GM19328 (cell line): ENCODE data around the gene C22orf23.
A peak's percentile ranks its signal among the peaks of the same experiment; 100 is the strongest.

Source experiments
- ATAC-seq: cut with Tn5 transposase; IDR thresholded peaks from one replicate; pipeline ENCODE4 v1.9.1; 2021; ENCODE audit warnings: mild to moderate bottlenecking, moderate library complexity; ENCODE audit not compliant: unreplicated experiment

C22orf23 gene

DNA sequence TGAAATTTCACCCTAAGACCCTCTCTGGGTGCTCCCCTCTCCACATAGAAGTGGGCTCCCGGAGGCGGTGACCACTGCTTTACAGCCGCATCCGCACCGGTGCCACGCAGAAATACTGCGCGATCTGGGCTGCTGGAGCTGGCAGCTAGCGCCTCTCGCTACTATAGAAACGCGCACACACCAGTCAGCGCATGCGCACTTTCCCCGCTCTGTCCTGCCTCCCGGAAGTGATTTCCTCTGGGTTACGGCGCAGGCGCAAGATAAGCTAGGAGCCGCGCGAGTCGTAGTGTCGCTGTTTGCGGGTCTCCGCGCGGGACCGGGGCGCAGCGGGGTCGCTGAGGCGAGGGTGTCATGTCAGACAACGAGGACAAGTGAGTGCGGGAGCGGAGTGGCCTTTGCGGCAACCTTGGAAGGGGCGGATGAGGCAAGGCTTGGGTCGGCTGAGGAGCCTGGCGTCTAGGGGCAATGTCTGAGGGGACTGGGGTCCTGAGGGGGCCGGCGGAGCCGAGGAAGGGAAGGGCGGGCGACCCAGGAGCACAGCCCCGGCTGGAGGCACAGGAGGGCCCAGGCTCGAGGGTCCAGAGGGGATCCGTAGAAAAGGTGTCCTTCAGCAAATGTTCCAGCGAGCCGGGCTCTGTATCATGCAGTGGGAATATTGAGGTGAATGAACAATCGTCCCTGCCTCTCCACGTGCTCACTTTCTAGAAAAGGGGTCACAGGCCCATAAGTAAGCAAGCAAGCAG, at the start of gene C22orf23, which contains the start of gene POLR2F:
TSS of gene C22orf23 (minus strand) at position 165 of the 743 bp plus-strand sequence. CDS start 452 bp downstream, outside the sequence.
TSS of gene POLR2F (plus strand) at position 263 of the 743 bp plus-strand sequence. CDS start at position 352, 89 bp downstream.
- peak; percentile 78 for ATAC-seq

DNA sequence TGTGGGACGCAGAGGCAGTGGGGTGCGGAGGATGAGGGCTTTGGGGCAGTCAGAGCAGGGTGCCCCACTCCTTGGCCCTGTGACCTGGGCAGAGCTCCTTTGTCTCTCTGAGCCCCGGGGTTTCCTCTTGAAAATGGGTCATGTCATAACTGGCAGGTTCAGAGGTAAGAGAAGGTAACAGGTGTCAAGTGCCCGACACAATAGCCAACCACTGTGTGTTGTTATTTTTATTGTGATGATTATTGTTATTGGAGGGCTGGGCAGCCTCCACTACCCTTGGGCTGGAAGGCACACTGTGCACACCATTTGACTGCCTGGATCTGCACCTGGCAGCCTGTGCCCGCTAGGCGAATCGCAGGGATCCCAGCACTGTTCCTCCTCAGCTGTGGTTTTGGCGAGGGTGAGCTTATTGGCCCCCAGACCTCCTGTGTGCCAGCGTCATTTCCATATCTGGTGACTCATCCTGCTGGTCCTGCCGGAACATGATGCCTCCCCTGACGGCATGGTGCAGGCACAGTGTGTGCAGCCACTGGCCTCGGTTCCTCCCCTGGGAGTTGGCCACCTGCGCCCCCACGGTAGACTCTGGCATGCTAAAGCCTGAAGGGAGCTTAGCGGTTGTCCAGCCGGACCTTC, 46.4 kb upstream of the C22orf23 start:
- no peak for ATAC-seq

DNA sequence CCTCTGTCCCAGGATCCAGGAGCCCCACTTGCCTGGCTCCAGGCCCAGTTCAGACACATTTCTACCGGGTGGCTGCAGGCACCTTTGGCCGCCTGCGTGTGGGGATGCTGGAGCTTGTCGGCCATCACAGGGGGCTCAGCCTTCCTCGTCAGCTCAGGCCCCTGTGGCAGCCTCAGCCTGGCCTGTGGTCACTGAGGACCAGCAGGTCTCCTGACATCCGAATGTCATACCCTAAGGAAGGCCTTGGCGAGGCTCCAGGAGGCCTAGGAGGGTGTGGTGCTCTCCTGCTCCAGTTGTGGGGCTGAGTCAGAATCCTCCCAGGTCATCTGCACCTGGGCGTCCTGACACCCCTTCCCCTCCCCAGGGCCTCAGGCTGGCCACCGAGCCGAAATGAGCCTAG, 45.8 kb upstream of the C22orf23 start:
- ATAC-seq, result no peak

DNA sequence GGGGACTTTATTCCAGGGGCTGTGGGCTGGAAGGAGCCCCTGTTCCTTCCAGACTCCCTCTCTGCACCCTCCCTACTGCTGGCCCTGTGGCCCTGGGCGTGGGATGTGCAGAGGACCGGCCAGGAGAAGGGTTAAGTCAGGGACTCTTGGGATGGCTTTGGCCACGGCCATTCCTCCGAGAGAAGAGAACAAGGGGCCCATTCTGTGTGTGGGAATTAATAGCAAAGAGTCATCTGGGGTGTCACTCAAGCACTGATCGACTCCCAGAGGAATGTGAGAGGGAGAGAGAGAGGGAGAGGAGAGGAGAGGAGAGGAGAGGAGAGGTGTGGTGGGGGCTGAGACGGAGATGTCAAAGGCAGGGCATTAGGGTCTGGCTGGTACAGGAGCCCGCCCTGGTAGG, 45.1 kb upstream of the C22orf23 start:
- no peak for ATAC-seq

DNA sequence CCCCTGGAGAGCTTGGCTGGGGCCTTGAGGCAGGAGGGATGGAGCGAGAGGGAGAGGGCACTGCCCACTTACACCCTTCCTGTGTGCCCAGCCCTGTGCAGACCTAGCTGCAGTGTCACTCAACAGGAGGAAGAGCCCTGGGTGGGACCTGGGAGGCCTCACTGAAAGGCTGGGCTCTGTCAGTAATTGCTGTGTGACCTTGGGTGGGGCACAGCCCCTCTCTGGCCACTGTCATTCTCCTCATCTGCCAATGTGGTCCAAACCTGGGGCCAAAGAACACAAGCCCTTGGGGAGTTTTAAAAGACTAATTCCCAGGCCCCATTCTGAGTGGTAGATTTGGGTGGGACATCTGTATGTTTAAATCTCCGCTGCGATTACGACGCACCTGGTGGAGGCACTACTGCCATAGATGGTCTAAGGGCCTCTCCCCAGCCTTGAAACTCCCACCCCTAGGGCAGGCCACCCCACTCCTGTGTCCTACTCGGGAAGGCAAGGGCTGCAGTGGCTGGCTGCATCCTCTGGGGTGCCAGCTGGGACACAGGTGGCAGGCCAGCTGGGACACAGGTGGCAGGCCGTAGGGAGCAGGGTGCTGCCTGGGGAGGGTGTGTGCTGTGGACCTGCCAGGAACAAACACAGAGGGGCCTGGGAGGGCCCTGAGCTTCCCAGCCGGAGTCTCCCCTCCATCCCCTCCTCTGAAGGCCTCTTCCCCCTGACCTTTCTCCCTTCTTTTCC, 43.3 kb upstream of the C22orf23 start:
- no peak for ATAC-seq

DNA sequence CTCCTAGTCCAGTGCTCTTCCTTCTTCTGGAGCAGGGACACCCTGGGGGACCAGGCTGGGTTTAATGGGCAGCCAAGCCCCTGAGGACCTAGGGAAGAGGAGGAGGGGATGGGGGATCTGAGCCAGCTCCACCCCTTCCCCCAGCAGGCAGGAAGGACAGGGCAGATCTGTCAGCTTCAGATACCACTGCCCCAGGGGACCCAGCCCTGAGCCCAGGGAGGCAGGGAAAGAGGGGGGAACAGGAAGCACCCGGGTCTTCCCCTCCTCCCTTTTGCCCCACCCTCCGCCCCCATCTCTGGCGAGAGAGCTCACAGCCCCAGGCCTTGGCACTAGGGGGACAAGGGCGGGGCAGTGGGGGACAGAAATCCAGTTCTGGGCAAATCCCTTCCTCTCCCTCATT, 42.7 kb upstream of the C22orf23 start:
- ATAC-seq, result no peak

DNA sequence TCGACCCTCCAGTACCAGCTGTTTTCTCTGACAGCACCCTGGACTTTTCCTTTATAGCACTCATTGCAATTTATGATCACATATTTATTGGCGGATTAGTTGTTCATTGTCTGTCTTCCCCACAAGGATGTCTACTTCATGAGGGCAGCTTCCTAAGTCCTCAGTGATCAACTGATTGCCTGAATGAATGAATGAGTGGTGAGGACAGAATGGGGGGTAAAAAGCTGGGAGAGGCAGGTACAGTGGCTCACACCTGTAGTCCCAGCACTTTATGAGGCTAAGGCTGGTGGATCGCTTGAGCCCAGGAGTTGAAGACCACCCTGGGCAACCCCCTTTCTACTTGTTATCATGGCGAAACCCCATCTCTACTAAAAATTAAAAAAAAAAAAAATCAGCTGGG, 42.1 kb upstream of the C22orf23 start:
- ATAC-seq, result no peak

DNA sequence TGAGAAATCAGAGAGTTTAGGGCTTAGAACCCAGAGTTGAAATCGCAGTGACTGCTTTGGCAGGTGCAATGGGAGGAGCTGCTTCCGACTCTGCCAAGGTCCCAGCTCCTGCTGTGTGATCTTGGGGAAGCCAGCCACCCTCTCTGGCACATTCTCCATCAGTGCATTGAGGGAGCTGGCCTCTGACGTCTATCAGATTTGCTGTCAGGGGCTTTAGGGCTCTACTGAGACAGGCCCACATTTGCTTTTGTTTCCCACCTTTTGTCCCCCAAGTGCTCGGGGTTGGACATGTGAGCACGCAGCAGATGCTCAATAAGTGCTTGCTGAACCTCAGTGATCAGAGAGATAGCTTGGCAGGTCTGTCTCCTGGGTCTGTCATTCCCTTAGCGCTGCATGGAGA, 41.6 kb upstream of the C22orf23 start:
- ATAC-seq, result no peak

DNA sequence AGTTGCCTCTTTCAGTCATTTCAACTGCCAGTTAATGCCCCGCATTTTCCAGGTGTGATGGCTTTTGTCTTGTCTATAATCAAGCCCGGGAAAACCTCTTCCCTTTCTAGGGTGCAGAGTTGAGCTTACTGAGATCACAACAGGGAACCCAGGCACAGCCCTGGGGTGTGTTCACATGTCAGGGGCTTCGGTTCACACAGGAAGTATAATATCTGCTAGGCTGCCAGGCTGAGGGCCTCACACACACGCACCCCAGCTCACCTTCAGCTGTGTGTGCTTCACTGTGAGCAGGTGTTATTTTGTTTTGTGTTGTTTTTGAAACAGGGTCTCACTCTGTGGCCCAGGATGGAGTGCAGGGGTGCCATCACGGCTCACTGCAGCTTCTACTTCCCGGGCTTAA, 40.6 kb upstream of the C22orf23 start:
- no peak for ATAC-seq

DNA sequence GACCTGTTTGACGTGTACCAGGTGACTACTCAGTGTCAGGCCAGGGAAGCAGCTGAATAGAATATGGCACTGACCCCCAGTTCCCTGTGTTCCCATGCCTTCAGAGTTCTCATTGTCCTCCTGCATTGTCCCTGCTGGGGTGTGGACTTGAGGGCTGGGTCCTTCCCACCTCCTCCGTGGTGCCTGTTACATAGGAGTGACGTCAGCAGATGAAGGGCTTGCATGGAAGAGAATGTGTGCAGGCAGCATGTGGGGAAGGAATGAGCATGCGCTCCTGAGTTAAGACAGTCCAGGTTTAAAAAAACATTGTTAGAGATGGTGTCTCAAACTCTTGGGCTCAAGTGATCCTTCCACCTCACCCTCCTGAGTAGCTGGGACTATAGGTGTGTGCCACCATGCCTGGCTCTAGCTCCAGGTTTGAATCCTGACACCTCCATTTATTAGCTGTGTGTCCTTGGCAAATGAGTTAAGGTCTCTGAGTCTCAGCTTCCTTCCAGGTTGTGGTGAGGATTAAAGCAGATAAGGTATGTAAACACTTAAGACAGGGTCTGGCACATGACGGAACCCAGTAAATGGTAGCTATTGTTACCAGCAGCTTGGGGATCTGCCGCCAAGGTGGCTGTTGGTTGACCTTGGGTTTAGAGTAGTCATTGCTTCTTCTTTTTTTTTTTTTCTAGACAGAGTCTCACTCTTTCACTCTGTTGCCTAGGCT, 38.5 kb upstream of the C22orf23 start:
- ATAC-seq, result no peak

DNA sequence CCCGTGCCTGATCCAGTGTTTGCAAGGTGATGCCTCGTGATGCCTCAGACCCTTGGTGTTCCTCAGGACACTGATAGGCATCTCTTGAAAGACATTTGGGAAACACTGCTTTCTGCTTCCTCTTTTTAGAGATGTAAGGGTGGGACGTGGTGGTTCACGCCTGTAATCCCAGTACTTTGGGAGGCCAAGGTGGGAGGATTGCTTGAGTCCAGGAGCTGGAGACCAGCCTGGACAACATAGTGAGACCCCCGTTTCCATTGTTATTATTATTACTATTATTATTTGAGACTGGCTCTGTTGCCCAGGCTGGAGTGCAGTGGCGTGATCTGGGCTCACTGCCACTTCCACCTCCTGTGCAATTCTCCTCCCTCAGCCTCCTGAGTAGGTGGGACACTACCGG, 37.5 kb upstream of the C22orf23 start:
- no peak for ATAC-seq

DNA sequence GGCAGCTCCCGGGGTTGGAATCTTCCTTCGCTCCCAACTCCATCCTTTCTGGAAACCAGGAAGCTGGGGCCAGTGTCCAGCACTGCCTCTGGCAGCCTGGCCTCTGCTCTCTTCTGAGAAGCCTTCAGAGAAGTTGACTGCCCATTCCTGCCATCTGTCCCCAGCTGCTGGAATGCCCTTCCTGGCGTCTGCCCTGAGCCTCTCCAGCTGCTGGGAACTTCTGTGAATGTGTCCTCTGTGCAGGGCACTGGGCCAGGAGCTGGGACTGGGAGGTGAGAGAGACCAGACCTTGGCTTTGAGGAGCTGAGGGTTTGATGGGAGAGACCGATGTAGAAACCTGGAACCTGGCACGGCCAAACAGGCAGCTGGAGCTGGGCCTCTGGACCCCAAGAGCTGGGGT, 36.9 kb upstream of the C22orf23 start:
- no peak for ATAC-seq

DNA sequence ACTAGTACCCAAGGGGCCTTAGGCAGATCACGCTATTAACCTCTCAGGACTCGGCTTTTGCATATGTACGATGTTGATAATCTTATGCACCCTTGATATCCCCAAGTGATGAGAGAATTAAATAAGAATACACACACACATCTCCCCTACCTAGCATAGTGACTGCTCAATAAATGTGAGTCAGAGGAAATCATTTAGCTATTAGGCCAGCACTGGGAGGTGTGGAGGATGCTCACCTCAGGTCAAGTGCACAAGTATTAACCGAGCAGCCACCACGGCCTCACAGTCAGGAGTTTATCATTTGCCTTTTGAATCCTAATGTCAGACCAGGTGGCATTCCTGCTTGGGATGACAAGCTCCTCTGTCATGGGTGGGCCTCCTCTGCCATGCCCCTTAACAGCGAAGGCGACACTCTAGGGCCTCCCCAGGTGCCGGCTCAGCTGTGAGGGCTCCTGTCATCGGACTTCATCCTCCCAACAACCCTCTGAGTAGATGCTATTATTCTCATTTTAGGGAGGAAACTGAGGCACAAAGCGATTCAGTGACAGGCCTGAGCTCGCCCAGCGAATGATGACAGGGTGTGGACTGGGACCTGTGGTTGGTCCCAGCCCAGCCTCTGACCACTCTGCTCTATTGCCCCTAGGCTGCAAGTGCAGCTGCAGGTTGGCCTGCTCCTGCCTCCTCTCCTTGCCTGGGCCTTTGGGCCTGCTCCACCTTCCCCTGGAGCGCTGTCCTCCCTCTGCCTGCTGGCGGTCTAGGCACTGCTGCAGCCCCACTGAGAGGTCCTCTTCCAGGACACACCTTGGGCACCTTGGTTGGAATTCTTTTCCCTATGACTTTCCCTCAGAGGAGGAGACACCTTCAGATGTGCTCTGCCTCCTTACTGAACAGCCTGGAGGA, 36.0 kb upstream of the C22orf23 start:
- no peak for ATAC-seq

DNA sequence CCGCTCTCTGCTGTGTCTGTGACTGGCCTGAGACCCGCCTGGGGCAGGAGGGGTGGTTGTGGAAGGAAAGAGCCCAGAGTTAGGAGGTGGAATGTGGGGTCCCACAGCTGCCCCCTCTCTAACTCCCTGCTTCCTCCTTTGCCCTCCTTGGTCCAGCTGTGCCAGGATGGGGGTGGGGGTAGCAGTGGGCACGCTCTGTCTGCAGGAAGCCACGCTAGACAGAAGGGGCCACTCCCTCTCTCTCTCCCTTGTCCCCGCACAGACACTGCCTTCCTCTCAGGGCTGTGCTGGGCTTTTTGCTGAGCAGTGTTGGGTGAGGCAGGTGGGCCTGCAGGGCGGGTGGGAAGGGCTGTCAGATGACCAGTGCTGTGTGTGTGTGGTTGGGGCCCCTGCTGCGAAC, 33.0 kb upstream of the C22orf23 start:
- no peak for ATAC-seq

DNA sequence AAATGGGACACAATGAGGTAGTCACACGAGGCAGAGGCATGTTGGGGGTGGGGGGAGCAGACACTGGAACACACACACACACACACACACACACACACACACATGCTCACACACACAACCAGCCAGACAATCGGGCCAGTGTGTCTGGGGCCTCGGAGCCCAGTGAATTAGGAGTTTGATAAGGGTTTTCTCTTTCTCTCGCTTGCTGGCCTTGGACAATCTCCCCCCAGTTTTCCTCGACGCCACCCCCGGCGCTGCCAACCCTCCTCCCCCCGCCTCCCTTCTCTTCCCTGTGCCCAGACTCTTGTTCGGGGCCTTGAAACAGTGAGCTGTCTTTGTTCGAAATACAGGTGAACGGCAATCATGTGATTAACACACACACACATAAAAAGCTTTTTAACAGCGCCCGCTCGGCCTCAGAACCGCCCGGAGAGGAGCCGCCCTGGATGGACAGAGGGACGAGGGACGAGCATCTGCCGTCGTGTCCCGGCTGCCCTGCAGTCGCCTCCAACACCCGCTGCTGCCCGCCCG, 32.4 kb upstream of the C22orf23 start:
- no peak for ATAC-seq

DNA sequence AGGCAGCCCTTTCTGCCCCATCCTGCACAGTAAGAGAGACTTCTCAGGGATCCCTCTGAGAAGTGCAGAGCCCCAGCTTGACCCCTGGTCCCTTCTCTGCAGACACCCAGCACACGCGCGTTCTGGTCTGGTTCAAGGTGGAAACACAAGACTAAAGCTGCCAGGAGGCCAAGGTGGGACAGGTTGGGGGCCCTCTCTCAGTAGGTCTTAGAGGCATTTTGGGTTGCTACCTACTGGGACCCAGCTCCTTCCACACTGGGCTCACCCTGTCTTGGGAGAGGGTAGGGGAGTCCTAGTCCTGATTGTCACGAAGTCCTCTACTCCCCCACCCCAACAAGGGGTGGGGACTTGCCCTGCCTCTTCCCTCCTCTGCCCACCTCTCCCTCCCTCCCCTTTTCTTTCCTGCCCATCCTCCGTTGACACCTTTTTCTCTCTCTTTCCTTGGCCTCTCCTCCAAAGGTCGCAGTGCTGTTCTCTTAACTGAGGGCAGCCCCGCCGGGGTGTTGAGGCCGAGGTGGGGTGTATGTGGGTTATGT, 31.7 kb upstream of the C22orf23 start:
- ATAC-seq, result no peak

DNA sequence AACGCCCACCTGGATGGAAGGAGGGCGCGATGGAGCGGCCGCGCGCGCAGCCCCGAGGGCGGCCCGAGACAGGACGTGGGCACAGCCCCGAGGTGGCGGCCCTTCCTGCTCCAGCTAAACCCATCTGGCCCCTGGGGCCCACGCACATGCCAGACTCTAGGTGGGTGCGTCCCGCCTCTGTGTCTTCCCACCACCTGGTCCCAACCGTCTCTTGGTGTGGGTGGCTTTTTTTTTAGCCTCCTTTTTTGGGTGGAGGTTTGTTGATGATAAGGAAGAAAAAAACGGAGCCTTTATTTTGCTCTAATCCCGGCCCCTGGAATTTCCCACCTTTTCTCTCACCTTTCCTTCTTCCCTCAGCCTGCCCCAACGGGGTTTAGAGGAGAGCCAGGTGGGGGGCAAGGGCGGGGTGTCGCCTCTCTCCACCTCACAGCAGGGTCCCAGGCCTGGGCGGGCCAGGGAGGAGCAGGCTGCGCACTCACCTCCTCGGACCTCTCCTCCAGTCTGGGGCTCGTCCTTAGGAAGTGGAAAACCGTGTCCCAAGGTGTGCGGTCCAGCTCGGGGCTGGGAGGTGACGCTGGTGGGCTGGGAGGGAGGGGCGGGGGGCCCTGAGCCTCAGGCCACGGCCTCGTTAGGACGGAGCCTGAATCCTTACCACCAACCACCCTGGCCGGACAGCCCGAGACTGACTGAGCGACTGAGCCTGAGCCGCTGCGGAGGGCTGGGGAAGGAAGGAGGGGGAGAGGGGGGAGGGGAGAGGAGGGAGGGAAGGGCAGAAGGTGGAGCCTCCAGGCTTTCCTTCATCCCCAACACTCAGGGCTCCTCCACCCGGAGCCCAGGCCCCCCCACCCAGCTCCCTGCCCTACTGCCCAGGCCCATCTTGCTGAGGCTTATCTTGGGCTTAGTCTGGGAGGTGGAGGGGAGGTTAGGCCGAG, 30.7 kb upstream of the C22orf23 start, which contains the start of gene SOX10:
TSS of gene SOX10 (minus strand) at position 696 of the 932 bp plus-strand sequence. CDS start 771 bp downstream, outside the sequence.
- ATAC-seq, result no peak
